Measurements from ENCODE around the gene FRS2. TPM values are rescaled to one million over a fixed set of nuclear protein-coding genes. Genes with fewer than 3 reads are reported as not detected.

The FRS2 gene
- total and polyA plus RNA-seq, 2 of the 4 experiments (the other 2 are of a cell fraction): 12.4 to 58.3 TPM

DNA sequence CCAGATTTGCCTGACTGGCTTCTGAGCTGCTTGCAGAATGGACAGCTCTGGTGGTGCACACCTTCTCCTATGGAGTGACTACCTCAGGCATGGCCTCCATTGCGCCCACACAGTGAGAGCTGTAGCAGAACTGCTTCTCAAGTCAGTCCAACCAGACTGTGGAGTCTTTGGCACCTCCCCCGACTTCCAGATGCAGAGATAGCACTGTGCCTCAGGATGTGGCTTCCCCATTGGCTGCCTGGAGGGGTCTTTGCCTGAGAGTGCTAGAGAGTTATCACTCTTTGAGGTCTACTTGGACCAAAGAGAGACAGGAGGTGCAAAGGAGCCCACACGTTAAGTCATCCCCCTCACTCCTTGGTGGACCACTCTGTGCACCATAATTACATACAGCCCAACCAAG is 44.8 kb upstream of the FRS2 start:
- in situ Hi-C loops (cut with MboI; ENCODE audit: low sequenced_read_pairs) (loop anchor here (5.0 kb wide), 1 partner anchor 37 kb away; no protein-coding TSS in a partner anchor), intact Hi-C loops (cut with micrococcal nuclease) (loop anchor here (5.0 kb wide), 1 partner anchor 42 kb away; no protein-coding TSS in a partner anchor), dilution Hi-C loops (cut with HindIII; ENCODE audit: low sequenced_read_pairs, unreplicated experiment) (no loop called here)
- Histone ChIP-seq H3K36me3 (ENCODE audit: control insufficient read depth, insufficient read depth, low read length) (no peaks in the 10 kb centered on the region), H4K20me1 (ENCODE audit: insufficient read depth, low read length) (no peaks in the 10 kb centered on the region), H3K23ac (ENCODE audit: low read depth, low read length) (no peak overlapping the region), H3K9me3 (ENCODE audit: control insufficient read depth, insufficient read depth, low read length) (no peaks in the 10 kb centered on the region), H3K4me1 (ENCODE audit: control insufficient read depth, insufficient read depth, low read length) (no peaks in the 10 kb centered on the region), H2BK15ac (ENCODE audit: low read depth, low read length) (no peak overlapping the region), H3K9ac (ENCODE audit: low read depth, low read length) (no peak overlapping the region), H4K8ac (ENCODE audit: low read depth in 2 of 2, low read length in 2 of 2) (no peak overlapping the region), H3K79me1 (ENCODE audit: low read depth in 1 of 2, low read length in 2 of 2) (no peaks in the 10 kb centered on the region), H3K4ac (ENCODE audit: low read depth, low read length) (peak overlapping the region; percentile 9; the same call in 1 of the 2 replicates), H3K27ac (ENCODE audit: insufficient read depth, low read length) (no peak overlapping the region), H3K14ac (replicated peaks; ENCODE audit: low read depth, low read length) (no peak overlapping the region), H2AFZ (replicated peaks; ENCODE audit: low read length, poor library complexity) (no peak overlapping the region), H3K4me2 (ENCODE audit: low read depth, low read length) (no peak overlapping the region), H2BK20ac (ENCODE audit: low read depth, low read length) (no peak overlapping the region), H2BK5ac (ENCODE audit: low read depth, low read length, poor library complexity, severe bottlenecking) (no peak overlapping the region), H2AK9ac (replicated peaks; ENCODE audit: low read depth, low read length, poor library complexity) (no peak overlapping the region), H4K91ac (ENCODE audit: insufficient read depth, low read depth, low read length) (no peak overlapping the region), H3K4me3 (ENCODE audit: insufficient read depth, low read depth, low read length) (no peak overlapping the region), H2BK120ac (ENCODE audit: low read depth, low read length) (no peak overlapping the region), H3K27me3 (ENCODE audit: control insufficient read depth, insufficient read depth, low read length) (no peaks in the 10 kb centered on the region), H4K5ac (ENCODE audit: low read depth, low read length) (no peak overlapping the region), H3K9me1 (ENCODE audit: insufficient read depth, low read length) (no peaks in the 10 kb centered on the region; the same call in 1 of the 2 replicates), H3K18ac (ENCODE audit: low read depth, low read length) (no peak overlapping the region), H2AK5ac (ENCODE audit: low read depth, low read length) (no peak overlapping the region), H3K56ac (ENCODE audit: extremely low read depth, insufficient read depth, low read length) (no peak overlapping the region)
- WGBS, 2 experiments (ENCODE audit: extremely low coverage in 2 of 2, insufficient read length in 1 of 2): 100% methylated on average over 1 of the region's 3 CpGs; no CpG with 5 or more reads in 1 of the 2 experiments
- TF ChIP-seq CHD1 (IDR thresholded peaks at IDR 0.05; ENCODE audit: low read depth, low read length): no peak
- no peak for TF ChIP-seq MXI1 (IDR thresholded peaks at IDR 0.05; ENCODE audit: borderline replicate concordance, low read depth, low read length)
- no peak for TF ChIP-seq RFX5 (IDR thresholded peaks at IDR 0.05; ENCODE audit: low read depth, low read length)
- no peak for TF ChIP-seq NFE2L2 (IDR thresholded peaks at IDR 0.05; ENCODE audit: low read depth, low read length)
- TF ChIP-seq MAFK (IDR thresholded peaks at IDR 0.05; ENCODE audit: low read depth, low read length): no peak
- no peak for TF ChIP-seq CEBPB (IDR thresholded peaks at IDR 0.05; ENCODE audit: low read depth, low read length)
- TF ChIP-seq, protein P1, sequence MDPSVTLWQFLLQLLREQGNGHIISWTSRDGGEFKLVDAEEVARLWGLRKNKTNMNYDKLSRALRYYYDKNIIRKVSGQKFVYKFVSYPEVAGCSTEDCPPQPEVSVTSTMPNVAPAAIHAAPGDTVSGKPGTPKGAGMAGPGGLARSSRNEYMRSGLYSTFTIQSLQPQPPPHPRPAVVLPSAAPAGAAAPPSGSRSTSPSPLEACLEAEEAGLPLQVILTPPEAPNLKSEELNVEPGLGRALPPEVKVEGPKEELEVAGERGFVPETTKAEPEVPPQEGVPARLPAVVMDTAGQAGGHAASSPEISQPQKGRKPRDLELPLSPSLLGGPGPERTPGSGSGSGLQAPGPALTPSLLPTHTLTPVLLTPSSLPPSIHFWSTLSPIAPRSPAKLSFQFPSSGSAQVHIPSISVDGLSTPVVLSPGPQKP (IDR thresholded peaks at IDR 0.05; ENCODE audit: borderline replicate concordance, low read depth, low read length): no peak
- TF ChIP-seq BHLHE40 (IDR thresholded peaks at IDR 0.05; ENCODE audit: low read depth, low read length): no peak
- no peak for TF ChIP-seq FOS (IDR thresholded peaks at IDR 0.05; ENCODE audit: low read depth, low read length)
- TF ChIP-seq, protein P2, sequence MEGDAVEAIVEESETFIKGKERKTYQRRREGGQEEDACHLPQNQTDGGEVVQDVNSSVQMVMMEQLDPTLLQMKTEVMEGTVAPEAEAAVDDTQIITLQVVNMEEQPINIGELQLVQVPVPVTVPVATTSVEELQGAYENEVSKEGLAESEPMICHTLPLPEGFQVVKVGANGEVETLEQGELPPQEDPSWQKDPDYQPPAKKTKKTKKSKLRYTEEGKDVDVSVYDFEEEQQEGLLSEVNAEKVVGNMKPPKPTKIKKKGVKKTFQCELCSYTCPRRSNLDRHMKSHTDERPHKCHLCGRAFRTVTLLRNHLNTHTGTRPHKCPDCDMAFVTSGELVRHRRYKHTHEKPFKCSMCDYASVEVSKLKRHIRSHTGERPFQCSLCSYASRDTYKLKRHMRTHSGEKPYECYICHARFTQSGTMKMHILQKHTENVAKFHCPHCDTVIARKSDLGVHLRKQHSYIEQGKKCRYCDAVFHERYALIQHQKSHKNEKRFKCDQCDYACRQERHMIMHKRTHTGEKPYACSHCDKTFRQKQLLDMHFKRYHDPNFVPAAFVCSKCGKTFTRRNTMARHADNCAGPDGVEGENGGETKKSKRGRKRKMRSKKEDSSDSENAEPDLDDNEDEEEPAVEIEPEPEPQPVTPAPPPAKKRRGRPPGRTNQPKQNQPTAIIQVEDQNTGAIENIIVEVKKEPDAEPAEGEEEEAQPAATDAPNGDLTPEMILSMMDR (conservative IDR thresholded peaks at IDR 0.05; ENCODE audit: low read depth, low read length): no peak
- no peak for TF ChIP-seq RCOR1 (IDR thresholded peaks at IDR 0.05; ENCODE audit: insufficient replicate concordance, low read length)
- TF ChIP-seq POLR2A (IDR thresholded peaks at IDR 0.05; ENCODE audit: low read depth, low read length): no peak
- POLR2A ChIA-PET (ENCODE audit: unreplicated experiment): no interaction called here
- ATAC-seq (ENCODE audit: low read depth): no peak
- CTCF ChIA-PET: interaction anchor here (0.6 kb wide), 1 partner anchor 36 kb away, joined by 3 read pairs; no protein-coding TSS in a partner anchor
- DNase-seq: no peak
- BruUV-seq (replicated peaks): no TSS peak
